Activated T-helper 17 cell treated with anti-CD3 and anti-CD28 coated beads, Interleukin-2, amount 50 U/mL, for 72 hours (primary cell): ENCODE data around the gene PRPSAP1. TPM values are rescaled to one million over a fixed set of nuclear protein-coding genes. Genes with fewer than 3 reads are reported as not detected.
A peak's percentile ranks its signal among the peaks of the same experiment; 100 is the strongest.
"Not testable (repeated sequence)": the region's sequence is repeated elsewhere in the genome, so short reads cannot be mapped to it uniquely, and the experiment has no call there.

Experiments used
- ATAC-seq: fragments of 150-1000 bp; cut with Tn5 transposase; replicated peaks from 2 replicates; pipeline ENCODE4 v1.10.0; 2021; ENCODE audit warnings: mild to moderate bottlenecking, moderate library complexity
- H3K27ac Mint-ChIP-seq: one replicate; pipeline ENCODE4 v1.8.0; 2022; ENCODE audit warnings: mixed read lengths
- H3K27me3 Mint-ChIP-seq: one replicate; pipeline ENCODE4 v1.8.0; 2022; ENCODE audit warnings: mixed read lengths
- H3K36me3 Mint-ChIP-seq: one replicate; pipeline ENCODE4 v1.8.0; 2022; ENCODE audit warnings: low read depth, mild to moderate bottlenecking, mixed read lengths
- H3K4me1 Mint-ChIP-seq: one replicate; pipeline ENCODE4 v1.8.0; 2022; ENCODE audit warnings: mixed read lengths
- H3K4me3 Mint-ChIP-seq: one replicate; pipeline ENCODE4 v1.8.0; 2022; ENCODE audit warnings: mild to moderate bottlenecking, mixed read lengths
- H3K9me3 Mint-ChIP-seq: one replicate; pipeline ENCODE4 v1.8.0; 2022; ENCODE audit warnings: mixed read lengths
- total RNA-seq, 2 donors: library from RNA; stranded (reverse); gene quantifications; one replicate each; pipeline ENCODE4 v1.2.3, GENCODE V29; 2022

PRPSAP1 gene
- total RNA-seq, 2 donors from 2014 or later = 24.5 to 29.7 TPM

DNA sequence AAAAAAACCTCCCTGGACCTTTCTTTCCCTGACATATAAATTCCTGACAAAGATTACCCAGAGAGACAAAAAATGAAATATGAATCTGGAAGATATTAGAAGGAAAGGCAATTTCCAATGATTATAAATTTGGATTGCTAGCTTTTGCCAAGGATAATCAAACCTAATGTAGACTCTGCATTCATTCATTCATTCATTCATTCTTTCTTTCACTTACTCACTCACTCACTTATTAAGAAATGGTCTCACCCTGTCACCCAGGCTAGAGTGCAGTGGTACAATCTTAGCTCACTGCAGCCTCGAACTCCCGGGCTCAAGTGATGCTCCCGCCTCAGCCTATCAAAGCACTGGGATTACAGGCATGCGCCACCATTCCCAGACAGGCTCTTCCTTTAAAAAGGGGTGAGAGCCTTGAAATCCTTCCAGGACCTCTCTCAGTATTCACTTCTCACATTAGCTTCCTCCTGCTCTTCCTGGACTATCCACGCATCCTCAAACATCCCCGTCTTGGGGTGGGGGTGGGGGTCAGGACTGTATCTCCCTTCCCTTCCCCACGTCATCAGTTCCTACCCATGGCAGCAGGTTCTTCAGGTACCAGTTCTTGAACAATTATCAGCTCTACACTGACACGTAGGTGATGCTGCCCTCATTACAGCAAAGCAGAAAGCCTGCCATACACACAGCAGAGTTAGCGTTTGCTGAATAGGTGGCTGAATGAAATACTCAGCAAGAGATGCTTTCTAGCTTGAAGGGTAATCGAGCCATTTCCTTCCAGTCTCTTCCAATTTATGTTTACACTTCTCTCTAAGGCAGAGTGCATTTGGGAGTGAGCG, 19.8 kb downstream of the PRPSAP1 start:
- Mint-ChIP-seq H3K9me3 (no peaks in the 10 kb centered on the region), H3K36me3 (peaks cover 23% of the 10 kb centered on the region), H3K27me3 (no peaks in the 10 kb centered on the region), H3K4me1 (no peaks in the 10 kb centered on the region), H3K4me3 (no peak overlapping the region), H3K27ac (peak overlapping the region; percentile 21)
- ATAC-seq = no peak

DNA sequence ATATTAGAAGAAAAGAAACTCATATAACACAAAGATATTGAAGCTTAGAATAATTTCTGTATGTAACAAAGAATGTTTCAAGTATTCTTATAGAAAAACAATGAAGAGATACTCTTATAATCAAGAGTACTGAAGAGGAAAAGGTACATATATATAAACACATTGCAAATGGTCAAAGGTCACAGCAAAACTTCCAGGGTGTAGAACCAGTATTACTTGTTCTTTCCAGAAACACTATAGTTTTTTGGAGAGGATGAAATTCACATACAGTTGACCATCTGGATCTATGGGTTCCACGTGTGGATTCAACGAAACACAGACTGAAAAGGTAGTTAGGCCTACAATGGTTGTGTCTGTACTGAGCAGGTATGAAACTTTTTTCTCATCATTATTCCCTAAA, 22.6 kb downstream of the PRPSAP1 start:
- H3K9me3 Mint-ChIP-seq = no peaks in the 10 kb centered on the region
- H3K36me3 Mint-ChIP-seq = peaks cover 46% of the 10 kb centered on the region
- peak overlapping the region; percentile 52 for H3K27ac Mint-ChIP-seq
- H3K27me3 Mint-ChIP-seq = no peaks in the 10 kb centered on the region
- ATAC-seq = no peak
- no peaks in the 10 kb centered on the region for H3K4me1 Mint-ChIP-seq
- no peak overlapping the region for H3K4me3 Mint-ChIP-seq

DNA sequence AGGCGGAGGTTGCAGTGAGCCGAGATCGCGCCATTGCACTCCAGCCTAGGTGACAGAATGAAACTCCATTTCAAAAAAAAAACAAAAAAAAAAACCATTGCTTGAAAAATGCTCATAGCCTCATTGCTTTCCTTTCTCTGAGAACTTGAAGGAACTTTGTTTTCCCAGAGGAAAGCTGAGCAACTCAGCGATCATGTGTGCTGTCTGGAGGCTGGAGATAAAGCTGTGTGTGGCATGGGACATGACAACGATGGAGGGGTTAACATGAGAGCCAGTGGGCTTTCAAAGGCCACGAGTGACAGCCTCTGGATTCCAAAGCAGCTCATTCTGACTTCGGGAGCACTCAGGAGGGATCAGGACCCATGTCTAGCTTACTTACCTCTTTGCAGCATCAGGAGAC, 24.1 kb downstream of the PRPSAP1 start:
- H3K27me3 Mint-ChIP-seq = no peaks in the 10 kb centered on the region
- H3K9me3 Mint-ChIP-seq = no peaks in the 10 kb centered on the region
- peaks cover 60% of the 10 kb centered on the region for H3K36me3 Mint-ChIP-seq
- no peak for ATAC-seq
- H3K27ac Mint-ChIP-seq = no peak overlapping the region
- no peaks in the 10 kb centered on the region for H3K4me1 Mint-ChIP-seq
- no peak overlapping the region for H3K4me3 Mint-ChIP-seq

DNA sequence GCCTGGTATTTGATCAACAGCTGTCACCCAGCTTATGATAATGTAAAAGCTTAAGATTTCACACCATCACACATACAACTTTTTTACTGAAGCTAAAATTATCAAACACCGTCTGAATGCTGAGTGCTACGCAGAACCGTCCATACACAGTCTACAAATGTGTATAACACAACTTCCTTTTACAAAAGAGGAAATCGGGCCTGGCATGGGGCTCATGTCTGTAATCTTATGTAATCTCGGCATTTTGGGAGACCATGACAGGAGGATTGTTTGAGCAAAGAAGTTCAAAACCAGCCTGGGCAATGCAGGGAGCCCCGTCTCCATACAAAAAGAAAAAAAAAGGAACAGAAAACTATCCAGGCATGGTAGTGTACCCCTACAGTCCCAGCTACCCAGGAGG, 26.0 kb downstream of the PRPSAP1 start:
- Mint-ChIP-seq H3K27me3 (no peaks in the 10 kb centered on the region), H3K36me3 (peaks cover 76% of the 10 kb centered on the region), H3K27ac (no peak overlapping the region), H3K4me1 (no peaks in the 10 kb centered on the region), H3K4me3 (no peak overlapping the region), H3K9me3 (no peaks in the 10 kb centered on the region)
- no peak for ATAC-seq

DNA sequence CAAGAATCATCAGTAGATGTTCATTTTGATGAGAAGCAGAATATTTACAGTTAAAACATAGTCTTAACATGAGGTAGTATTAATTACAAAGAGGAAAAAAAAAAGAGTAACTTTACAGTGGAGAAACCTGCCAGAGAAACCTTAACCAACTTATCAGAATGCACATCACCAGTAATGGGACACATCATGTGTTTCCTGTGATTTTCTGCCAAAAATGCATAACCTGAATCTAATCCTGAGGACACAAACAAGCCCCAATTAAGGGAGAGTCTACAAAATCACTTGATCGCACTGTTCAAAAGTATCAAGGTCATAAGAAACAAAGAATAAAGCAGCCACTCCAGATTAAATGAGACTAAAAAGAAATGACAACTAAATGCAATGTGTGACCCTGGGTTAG, 27.4 kb downstream of the PRPSAP1 start:
- peaks cover 87% of the 10 kb centered on the region for H3K36me3 Mint-ChIP-seq
- ATAC-seq = no peak

DNA sequence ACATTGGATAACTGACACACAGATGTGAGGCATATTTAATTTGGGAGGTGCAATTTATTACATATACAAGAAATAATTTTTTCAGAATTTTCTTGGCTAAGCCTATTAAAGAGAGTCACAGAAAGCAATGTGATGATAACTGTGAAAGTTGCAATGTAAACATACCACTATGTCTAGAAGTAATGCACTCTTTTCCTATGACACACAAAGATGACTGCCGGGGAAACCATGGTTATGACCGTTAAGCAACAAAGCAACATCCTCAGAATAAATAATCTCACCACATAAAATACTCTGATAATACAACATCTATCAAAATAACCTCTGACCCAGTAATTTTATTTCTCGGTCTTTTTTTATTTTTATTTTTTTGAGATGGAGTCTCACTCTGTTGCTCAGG, 35.1 kb downstream of the PRPSAP1 start:
- H3K9me3 Mint-ChIP-seq = no peaks in the 10 kb centered on the region

More for the DNA sequence above, 27.4 kb downstream of the PRPSAP1 start:
- no peaks in the 10 kb centered on the region for H3K4me1 Mint-ChIP-seq
- no peak overlapping the region for H3K27ac Mint-ChIP-seq
- H3K4me3 Mint-ChIP-seq = no peak overlapping the region
- no peaks in the 10 kb centered on the region for H3K27me3 Mint-ChIP-seq
- H3K9me3 Mint-ChIP-seq = no peaks in the 10 kb centered on the region

DNA sequence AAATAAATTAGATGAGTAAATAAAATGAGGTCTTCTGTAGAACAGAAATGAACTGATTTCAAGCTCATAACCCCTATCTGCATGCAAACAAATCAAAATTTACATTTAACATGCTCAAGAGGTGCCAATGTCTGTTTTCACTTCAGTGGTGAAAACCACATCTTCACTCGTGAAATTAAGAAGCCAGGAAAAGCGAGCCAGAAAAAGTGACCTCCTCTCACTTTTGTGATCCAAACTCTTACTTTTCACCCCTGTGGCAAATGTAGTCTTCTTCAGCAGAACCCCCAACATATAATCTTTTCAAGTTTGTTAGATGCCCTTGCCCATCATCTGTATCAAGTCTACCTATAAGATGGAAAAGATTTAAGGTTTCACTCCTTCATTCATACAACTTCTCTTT, 36.2 kb downstream of the PRPSAP1 start:
- Mint-ChIP-seq H3K27ac (no peak overlapping the region), H3K4me1 (peaks cover 3% of the 10 kb centered on the region), H3K36me3 (peaks cover 40% of the 10 kb centered on the region), H3K9me3 (no peaks in the 10 kb centered on the region), H3K27me3 (no peaks in the 10 kb centered on the region), H3K4me3 (no peak overlapping the region)
- ATAC-seq = no peak

More for the DNA sequence above, 35.1 kb downstream of the PRPSAP1 start:
- no peak for ATAC-seq
- Mint-ChIP-seq H3K27ac (no peak overlapping the region), H3K27me3 (no peaks in the 10 kb centered on the region), H3K36me3 (peaks cover 39% of the 10 kb centered on the region), H3K4me3 (no peak overlapping the region), H3K4me1 (no peaks in the 10 kb centered on the region)

DNA sequence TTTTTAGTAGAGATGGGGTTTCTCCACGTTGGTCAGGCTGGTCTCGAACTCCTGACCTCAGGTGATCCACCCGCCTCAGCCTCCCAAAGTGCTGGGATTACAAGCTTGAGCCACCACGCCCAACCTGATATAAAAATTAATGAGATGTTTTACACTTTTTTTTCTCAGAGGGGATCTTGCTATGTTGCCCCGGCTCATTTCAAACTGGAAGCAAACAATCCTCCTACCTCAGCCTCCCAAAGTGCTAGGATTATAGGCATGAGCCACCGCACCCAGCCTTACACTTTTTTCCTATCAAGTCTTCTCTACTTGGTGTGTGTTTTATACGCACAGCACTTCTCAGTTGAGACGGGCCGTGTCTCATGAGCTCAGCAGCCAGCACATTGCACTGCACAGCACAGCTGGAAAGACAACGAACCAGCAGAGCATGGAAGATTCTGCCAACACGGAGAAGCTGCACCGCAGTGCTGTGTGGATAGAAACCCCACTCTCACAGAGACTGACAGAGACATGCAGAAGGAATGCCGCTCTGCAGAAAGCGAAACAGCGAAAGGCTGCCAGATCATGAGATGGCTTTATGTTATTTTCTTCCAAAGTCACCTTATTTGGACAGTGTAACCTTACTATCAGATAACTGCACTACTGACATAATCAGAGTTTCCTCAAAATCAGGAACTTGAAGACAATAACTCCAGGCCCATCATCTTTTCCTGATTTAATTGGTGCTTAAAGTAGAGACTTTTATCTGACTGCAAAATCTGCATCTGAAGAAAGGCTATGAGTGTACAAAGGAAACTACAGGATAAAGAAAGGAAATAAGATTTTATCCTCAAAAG, 39.1 kb downstream of the PRPSAP1 start:
- no peak for ATAC-seq
- no peak overlapping the region for H3K4me3 Mint-ChIP-seq
- no peaks in the 10 kb centered on the region for H3K27me3 Mint-ChIP-seq
- H3K9me3 Mint-ChIP-seq = no peaks in the 10 kb centered on the region
- peaks cover 3% of the 10 kb centered on the region for H3K4me1 Mint-ChIP-seq
- H3K36me3 Mint-ChIP-seq = peaks cover 39% of the 10 kb centered on the region
- peak overlapping the region; percentile 79 for H3K27ac Mint-ChIP-seq

DNA sequence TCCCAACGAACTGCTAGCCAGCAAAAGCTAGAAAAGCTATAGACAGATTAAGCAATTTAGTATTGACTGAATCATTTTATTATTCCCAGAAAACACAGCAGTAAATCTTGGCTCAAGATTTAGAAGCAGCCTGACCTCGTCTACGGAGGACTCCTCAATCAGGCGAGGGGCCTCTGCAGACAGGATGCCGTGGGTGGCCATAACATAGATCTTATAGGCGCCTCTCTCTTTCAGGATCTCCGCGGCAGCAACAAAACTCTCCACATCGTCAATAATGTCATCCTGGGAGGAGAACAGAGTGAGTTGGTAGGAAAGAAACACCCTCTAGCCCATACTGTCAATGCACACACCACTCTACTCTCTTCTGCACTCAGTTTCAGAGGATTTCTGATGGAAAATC, 41.0 kb downstream of the PRPSAP1 start:
- Mint-ChIP-seq H3K27me3 (no peaks in the 10 kb centered on the region), H3K27ac (peak overlapping the region; percentile 15), H3K4me3 (no peak overlapping the region), H3K9me3 (no peaks in the 10 kb centered on the region), H3K36me3 (peaks cover 33% of the 10 kb centered on the region), H3K4me1 (peaks cover 3% of the 10 kb centered on the region)
- no peak for ATAC-seq

DNA sequence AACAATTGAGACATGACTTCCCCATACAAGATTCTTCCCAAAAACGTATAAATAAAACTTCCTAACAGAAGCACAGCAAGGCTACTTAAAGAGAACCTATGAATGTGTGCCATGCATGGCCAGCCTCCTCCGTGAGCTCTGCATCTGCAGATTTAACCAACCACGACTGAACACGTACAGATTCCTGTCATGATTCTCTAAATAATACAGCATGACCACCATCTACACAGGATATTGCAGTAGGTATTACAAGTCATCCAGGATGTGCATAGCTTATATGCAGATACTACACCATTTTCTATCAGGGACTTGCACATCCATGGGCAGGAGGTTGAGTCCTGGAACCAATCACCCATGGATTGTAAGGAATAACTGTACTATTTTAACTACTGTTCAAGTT, 44.3 kb downstream of the PRPSAP1 start:
- no peak overlapping the region for H3K27ac Mint-ChIP-seq
- no peak for ATAC-seq
- H3K27me3 Mint-ChIP-seq = no peaks in the 10 kb centered on the region

DNA sequence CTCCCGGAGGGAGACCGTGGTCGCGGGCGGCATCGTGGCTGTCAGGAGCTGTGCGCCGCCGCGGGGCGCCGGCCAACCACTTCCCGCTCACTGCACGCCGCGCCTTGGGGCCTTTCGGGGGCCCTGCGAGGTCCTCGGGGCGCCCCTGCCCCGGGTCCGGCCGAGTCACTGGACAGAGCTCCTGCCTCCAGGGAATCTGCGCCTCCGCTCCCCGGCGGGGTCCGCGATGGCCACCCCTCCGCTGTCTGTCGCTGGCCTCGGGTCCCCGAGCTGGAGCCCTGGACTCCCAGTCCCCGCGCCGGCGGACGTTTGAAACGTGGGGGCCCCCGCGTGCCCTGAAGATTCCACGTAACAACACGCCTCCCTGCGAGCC, 45.8 kb downstream of the PRPSAP1 start, which contains the start of gene QRICH2:
QRICH2 (minus strand) TSS at position 311 of the 373 bp plus-strand sequence; CDS start at position 33, 278 bp downstream.
- no peaks in the 10 kb centered on the region for H3K27me3 Mint-ChIP-seq
- no peaks in the 10 kb centered on the region for H3K9me3 Mint-ChIP-seq
- H3K36me3 Mint-ChIP-seq = peaks cover 20% of the 10 kb centered on the region
- H3K27ac Mint-ChIP-seq = no peak within 1 kb of the TSS
- peaks cover 2% of the 10 kb centered on the region for H3K4me1 Mint-ChIP-seq
- no peak within 1 kb of the TSS for H3K4me3 Mint-ChIP-seq
- no peak for ATAC-seq

More for the DNA sequence above, 44.3 kb downstream of the PRPSAP1 start:
- H3K36me3 Mint-ChIP-seq = peaks cover 23% of the 10 kb centered on the region
- H3K4me3 Mint-ChIP-seq = no peak overlapping the region
- peaks cover 3% of the 10 kb centered on the region for H3K4me1 Mint-ChIP-seq
- no peaks in the 10 kb centered on the region for H3K9me3 Mint-ChIP-seq

DNA sequence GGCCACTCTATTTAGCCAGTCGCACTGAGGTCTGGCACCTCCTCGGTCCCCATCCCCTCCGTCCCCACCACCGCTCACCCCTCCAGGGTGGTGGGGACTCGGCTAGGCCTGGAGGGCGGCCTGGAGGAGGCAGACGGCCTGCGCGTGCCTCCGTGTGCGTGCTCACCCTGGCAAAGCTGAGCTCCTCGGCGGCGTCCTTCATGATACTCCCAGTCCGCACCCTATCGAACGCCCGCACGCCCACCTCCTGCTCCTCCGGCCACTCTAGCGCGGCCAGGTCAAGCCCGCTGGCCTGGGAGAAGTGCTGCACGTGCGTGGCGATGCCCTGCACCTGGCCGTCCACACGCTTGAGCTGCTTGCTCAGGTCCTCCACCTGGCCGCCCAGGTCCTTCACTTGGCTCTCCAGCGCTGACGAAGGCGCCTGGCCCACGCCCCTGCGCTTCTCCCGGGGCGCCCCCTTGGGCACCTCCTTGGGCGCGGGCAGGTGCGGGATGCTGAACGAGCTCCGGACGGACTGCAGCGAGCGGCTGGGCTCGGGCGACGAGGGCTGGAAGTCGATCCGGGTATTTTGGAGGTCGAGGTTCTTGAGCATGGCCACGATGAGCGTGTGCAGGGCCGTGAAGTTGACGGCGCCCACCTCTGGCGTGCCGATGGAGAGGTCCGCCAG, 46.3 kb downstream of the PRPSAP1 start:
- Mint-ChIP-seq H3K27me3 (no peaks in the 10 kb centered on the region), H3K27ac (no peak overlapping the region), H3K9me3 (no peaks in the 10 kb centered on the region), H3K36me3 (peaks cover 15% of the 10 kb centered on the region), H3K4me1 (no peaks in the 10 kb centered on the region), H3K4me3 (no peak overlapping the region)
- no peak for ATAC-seq

DNA sequence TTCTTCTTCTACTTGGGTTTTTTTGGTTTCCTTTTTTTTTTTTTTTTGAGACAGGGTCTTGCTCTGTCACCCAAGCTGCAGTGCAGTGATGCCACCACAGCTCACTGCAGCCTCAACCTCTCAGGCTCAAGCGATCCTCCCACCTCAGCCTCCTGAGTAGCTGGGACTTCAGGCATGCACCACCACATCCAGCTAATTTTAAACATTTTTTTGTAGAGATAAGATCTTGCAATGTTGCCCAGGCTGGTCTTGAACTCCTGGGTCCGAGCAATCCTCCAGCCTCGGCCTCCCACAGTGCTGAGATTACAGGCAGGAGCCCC, 48.6 kb downstream of the PRPSAP1 start:
- not testable (repeated sequence) for H3K9me3 Mint-ChIP-seq, H3K4me3 Mint-ChIP-seq, H3K36me3 Mint-ChIP-seq, ATAC-seq, H3K27ac Mint-ChIP-seq, H3K4me1 Mint-ChIP-seq, H3K27me3 Mint-ChIP-seq

DNA sequence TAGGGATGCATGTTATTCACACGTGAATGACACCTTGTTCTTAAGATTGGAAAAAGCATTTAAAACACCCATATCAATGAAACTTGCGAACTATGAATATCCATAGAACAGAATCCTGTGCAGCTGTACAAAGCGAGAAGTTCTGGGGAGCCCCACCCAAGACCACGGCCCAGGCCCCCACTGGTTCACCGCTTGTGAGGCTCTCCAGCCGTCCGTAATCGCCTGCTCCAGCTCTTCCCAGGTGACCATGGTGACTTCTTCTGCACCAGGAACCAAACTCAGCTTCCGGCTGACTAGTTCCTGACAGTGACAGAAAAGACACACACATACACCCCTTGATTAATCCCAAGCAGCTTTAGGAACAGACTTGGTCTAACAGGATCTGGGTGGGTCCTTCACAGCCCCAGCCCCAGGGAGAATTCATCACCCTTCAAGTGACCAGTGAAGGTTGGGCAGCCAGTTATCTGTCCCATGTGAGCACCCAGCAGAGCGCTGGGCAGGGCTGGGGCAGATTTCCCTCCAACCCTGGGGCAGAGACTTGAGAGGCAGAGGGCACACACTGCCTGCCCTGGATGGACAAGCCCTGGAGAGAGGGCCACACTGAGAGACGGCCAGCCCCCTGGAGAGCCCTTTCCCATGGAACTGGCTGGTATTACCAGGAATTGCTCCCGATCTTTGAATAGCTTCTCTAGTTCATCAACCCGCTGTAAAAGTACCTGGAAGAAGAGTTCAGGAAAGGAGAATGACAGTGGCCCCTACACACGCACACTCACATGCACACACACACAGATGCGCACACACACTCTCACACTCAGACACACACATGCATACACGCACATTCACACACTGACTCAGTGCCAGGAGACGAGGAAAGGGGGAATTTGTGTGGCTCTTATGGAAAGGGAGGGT, 49.2 kb downstream of the PRPSAP1 start:
- no peaks in the 10 kb centered on the region for H3K4me1 Mint-ChIP-seq
- ATAC-seq = no peak
- no peak overlapping the region for H3K27ac Mint-ChIP-seq
- no peaks in the 10 kb centered on the region for H3K27me3 Mint-ChIP-seq
- no peaks in the 10 kb centered on the region for H3K9me3 Mint-ChIP-seq
- no peaks in the 10 kb centered on the region for H3K36me3 Mint-ChIP-seq
- no peak overlapping the region for H3K4me3 Mint-ChIP-seq
